SK-N-SH (cell line): ENCODE results near the gene IL17RE. TPM values are rescaled to one million over a fixed set of nuclear protein-coding genes. Genes with fewer than 3 reads are reported as not detected.

ENCODE experiments used
- CTCF ChIA-PET: fragments of 300-600, 350-600 bp; formaldehyde crosslinking; extraction: SDS; loops from one replicate; lab custom pipeline; 2021; lab: Yijun Ruan, JAX
- POLR2A ChIA-PET: fragments of 350-600 bp; sonication (Branson Sonifier 250); formaldehyde crosslinking; extraction: SDS; loops from one replicate; lab custom pipeline; 2020; ENCODE audit warnings: antibody characterized with exemption, inconsistent platforms; lab: Yijun Ruan, JAX
- DNase-seq: peaks from one replicate; pipeline ENCODE4 v3.0.0; 2012
- H2AFZ ChIP-seq: fragments of 200-600 bp; sonication (generic); 2 replicates; pipeline ENCODE4 v1.8.1; 2016; ENCODE audit warnings: antibody characterized with exemption, mild to moderate bottlenecking, low read depth
- H3F3A ChIP-seq: fragments of 200-600 bp; sonication (generic); replicated peaks from 2 replicates; pipeline ENCODE3; 2016; ENCODE audit warnings: antibody characterized with exemption, mild to moderate bottlenecking; ENCODE audit not compliant: insufficient read depth
- H3K27ac ChIP-seq, 2 experiments: fragments of 200-500 bp in 1 of 2; fragments of 200-600 bp in 1 of 2; sonication (Bioruptor generic) in 1 of 2; sonication (generic), shearing (Covaris generic) in 1 of 2; 2 replicates each; pipeline versions ENCODE4 v1.5.1 to v1.6.1; 2014 to 2016; ENCODE audit warnings: low read depth in 2 of 2, inconsistent platforms in 1 of 2, low read length in 1 of 2, mild to moderate bottlenecking in 1 of 2, mixed read lengths in 1 of 2
- H3K27me3 ChIP-seq: fragments of 200-600 bp; sonication (generic), shearing (Covaris generic); 2 replicates; pipeline ENCODE4 v1.6.1; 2016; ENCODE audit warnings: mixed run types; ENCODE audit not compliant: insufficient read depth
- H3K36me3 ChIP-seq, 2 experiments: fragments of 200-500 bp in 1 of 2; fragments of 200-600 bp in 1 of 2; sonication (Bioruptor generic) in 1 of 2; sonication (generic) in 1 of 2; replicated peaks in 1 of 2; 2 replicates each; pipeline versions ENCODE3 to v1.5.1; 2014 to 2016; ENCODE audit warnings: low read length in 1 of 2, mild to moderate bottlenecking in 1 of 2; ENCODE audit not compliant: insufficient read depth in 2 of 2, control insufficient read depth in 1 of 2
- H3K4me1 ChIP-seq, 2 experiments: fragments of 200-500 bp in 1 of 2; fragments of 200-600 bp in 1 of 2; sonication (Bioruptor generic) in 1 of 2; sonication (generic), shearing (Covaris generic) in 1 of 2; 2 replicates each; pipeline versions ENCODE4 v1.5.1 to v1.6.1; 2014 to 2016; ENCODE audit warnings: low read depth in 1 of 2, low read length in 1 of 2, mixed run types in 1 of 2; ENCODE audit not compliant: insufficient read depth in 2 of 2, control insufficient read depth in 1 of 2
- H3K4me2 ChIP-seq: fragments of 200-600 bp; sonication (generic), shearing (Covaris generic); 2 replicates; pipeline ENCODE4 v1.6.1; 2017; ENCODE audit warnings: mixed run types
- H3K4me3 ChIP-seq, 2 experiments: fragments of 200-500 bp in 1 of 2; fragments of 200-600 bp in 1 of 2; sonication (Bioruptor generic) in 1 of 2; sonication (generic), shearing (Covaris generic) in 1 of 2; 2 replicates each; pipeline versions ENCODE4 v1.5.1 to v1.8.1; 2014 to 2016; ENCODE audit warnings: low read depth in 2 of 2, inconsistent platforms in 1 of 2, low read length in 1 of 2, mild to moderate bottlenecking in 1 of 2, mixed read lengths in 1 of 2, moderate library complexity in 1 of 2
- H3K79me2 ChIP-seq: fragments of 200-600 bp; sonication (generic); 2 replicates; pipeline ENCODE4 v1.8.1; 2017; ENCODE audit warnings: mild to moderate bottlenecking; ENCODE audit not compliant: insufficient read depth
- H3K9ac ChIP-seq: fragments of 200-600 bp; sonication (generic); 2 replicates; pipeline ENCODE4 v1.6.1; 2017; ENCODE audit warnings: mixed run types
- H3K9me2 ChIP-seq: fragments of 200-600 bp; sonication (generic); 2 replicates; pipeline ENCODE4 v1.6.1; 2017; ENCODE audit warnings: mixed run types
- H3K9me3 ChIP-seq: fragments of 200-600 bp; sonication (generic); 2 replicates; pipeline ENCODE4 v1.6.1; 2017; ENCODE audit warnings: mixed run types, mild to moderate bottlenecking, moderate library complexity
- H4K20me1 ChIP-seq: fragments of 200-600 bp; sonication (generic); 2 replicates; pipeline ENCODE4 v1.6.1; 2017; ENCODE audit warnings: mild to moderate bottlenecking, mixed run types; ENCODE audit not compliant: insufficient read depth
- EZH2phosphoT487 ChIP-seq: fragments of 200-600 bp; sonication (generic); IDR thresholded peaks from 2 replicates; pipeline ENCODE4 v1.6.1; 2017; ENCODE audit warnings: low read depth, mixed run types, mild to moderate bottlenecking, antibody characterized with exemption, moderate library complexity, borderline replicate concordance
- FOXJ3 ChIP-seq: sonication (generic); formaldehyde crosslinking; IDR thresholded peaks from 2 replicates; pipeline ENCODE4 v1.5.1; 2020; ENCODE audit warnings: mild to moderate bottlenecking, missing genetic modification reagents
- GABPA ChIP-seq: IDR thresholded peaks from 2 replicates; pipeline ENCODE4 v1.4.0; 2012; ENCODE audit warnings: low read depth, mild to moderate bottlenecking
- POLR2AphosphoS5 ChIP-seq: IDR thresholded peaks from 2 replicates; pipeline ENCODE4 v1.6.1; 2012; ENCODE audit warnings: low read depth, low read length
- SMC3 ChIP-seq: IDR thresholded peaks from 2 replicates; pipeline ENCODE4 v1.6.1; 2012; ENCODE audit warnings: low read depth, low read length, improper control_type of control experiment
- TAF1 ChIP-seq: IDR thresholded peaks from 2 replicates; pipeline ENCODE4 v1.6.1; 2012; ENCODE audit warnings: low read depth, mild to moderate bottlenecking, low read length, moderate library complexity, borderline replicate concordance
- WGBS: methylation state at CpG from one replicate; pipeline ENCODE4 v1.1.6; 2017; ENCODE audit warnings: low lambda C conversion rate; 5-methylcytosine and 5-hydroxymethylcytosine counted together
- polyA plus RNA-seq, 3 experiments: library from polyadenylated mRNA; depleted of rRNA; stranded (reverse); fragments of >200 nt; gene quantifications; 2 replicates each; pipeline ENCODE4 v1.2.3, GENCODE V29; 2012
- TF ChIP-seq, protein P1 (sequence below): fragments of 200-600 bp; sonication (generic); IDR thresholded peaks from 2 replicates; pipeline ENCODE4 v1.6.1; 2017; ENCODE audit warnings: antibody characterized with exemption, mild to moderate bottlenecking, moderate library complexity

IL17RE gene
- polyA plus RNA-seq, 1 of the 3 experiments (the other 2 are of a cell fraction): 0.95 TPM

DNA sequence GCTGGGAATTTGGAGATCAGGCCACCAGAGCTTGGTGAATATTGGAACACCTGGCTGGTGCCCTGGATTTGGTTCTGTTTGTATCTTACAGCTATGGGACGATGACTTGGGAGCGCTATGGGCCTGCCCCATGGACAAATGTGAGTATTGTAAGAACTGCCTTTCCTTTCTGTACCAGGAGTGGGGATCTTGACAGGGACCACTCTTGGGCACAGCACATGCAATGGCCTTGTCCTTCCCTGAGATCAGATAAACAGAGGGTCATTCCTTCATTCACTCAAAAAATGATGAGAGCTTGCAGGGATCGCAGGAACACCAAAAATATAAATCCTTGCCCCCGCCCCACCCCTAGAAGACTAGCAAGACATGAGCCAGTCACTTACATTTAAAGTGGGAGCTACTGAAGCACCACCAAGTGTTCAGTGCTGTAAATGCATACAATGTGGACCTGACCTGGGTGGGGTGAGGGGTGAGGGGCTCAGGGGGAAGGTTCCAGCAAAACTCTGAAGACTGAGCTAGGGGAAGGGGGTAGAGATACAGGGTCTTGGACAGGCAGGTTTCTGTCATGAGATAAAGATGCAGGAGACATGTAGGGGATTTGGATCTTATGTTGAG, 28.3 kb downstream of the IL17RE start:
- Histone ChIP-seq H2AFZ (no peak overlapping the region), H3K27me3 (no peaks in the 10 kb centered on the region), H4K20me1 (no peaks in the 10 kb centered on the region), H3K27ac (no peak overlapping the region), H3K4me2 (no peak overlapping the region), H3K9ac (no peak overlapping the region), H3K4me3 (no peak overlapping the region), H3K36me3 (peaks cover 0 to 11% of the 10 kb centered on the region in 2 experiments), H3K9me3 (no peaks in the 10 kb centered on the region), H3K9me2 (no peaks in the 10 kb centered on the region), H3F3A (peaks cover 9% of the 10 kb centered on the region), H3K4me1 (peaks cover 12 to 16% of the 10 kb centered on the region in 2 experiments), H3K79me2 (peaks cover 19% of the 10 kb centered on the region; the same call in 1 of the 2 replicates)
- WGBS: 94% methylated on average over 4 of the region's 4 CpGs
- ChIA-PET CTCF (interaction anchor here (0.8 to 5.5 kb wide), 12 partner anchors 10 to 578 kb away, joined by 3 to 38 read pairs (median 4); partner anchors contain the start of genes IL17RC, RPUSD3 and TTLL3), POLR2A (interaction anchor here (1.1 to 1.3 kb wide), 2 partner anchors 15 to 28 kb away, joined by 3 read pairs; partner anchors contain the start of gene IL17RE)
- peak; percentile 63 for DNase-seq
- TF ChIP-seq, protein P1, sequence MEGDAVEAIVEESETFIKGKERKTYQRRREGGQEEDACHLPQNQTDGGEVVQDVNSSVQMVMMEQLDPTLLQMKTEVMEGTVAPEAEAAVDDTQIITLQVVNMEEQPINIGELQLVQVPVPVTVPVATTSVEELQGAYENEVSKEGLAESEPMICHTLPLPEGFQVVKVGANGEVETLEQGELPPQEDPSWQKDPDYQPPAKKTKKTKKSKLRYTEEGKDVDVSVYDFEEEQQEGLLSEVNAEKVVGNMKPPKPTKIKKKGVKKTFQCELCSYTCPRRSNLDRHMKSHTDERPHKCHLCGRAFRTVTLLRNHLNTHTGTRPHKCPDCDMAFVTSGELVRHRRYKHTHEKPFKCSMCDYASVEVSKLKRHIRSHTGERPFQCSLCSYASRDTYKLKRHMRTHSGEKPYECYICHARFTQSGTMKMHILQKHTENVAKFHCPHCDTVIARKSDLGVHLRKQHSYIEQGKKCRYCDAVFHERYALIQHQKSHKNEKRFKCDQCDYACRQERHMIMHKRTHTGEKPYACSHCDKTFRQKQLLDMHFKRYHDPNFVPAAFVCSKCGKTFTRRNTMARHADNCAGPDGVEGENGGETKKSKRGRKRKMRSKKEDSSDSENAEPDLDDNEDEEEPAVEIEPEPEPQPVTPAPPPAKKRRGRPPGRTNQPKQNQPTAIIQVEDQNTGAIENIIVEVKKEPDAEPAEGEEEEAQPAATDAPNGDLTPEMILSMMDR: peak; percentile 24
- TF ChIP-seq POLR2AphosphoS5: no peak
- TF ChIP-seq SMC3: 0 out of 2 replicates have a peak, but pooled peaks have one; percentile 8

DNA sequence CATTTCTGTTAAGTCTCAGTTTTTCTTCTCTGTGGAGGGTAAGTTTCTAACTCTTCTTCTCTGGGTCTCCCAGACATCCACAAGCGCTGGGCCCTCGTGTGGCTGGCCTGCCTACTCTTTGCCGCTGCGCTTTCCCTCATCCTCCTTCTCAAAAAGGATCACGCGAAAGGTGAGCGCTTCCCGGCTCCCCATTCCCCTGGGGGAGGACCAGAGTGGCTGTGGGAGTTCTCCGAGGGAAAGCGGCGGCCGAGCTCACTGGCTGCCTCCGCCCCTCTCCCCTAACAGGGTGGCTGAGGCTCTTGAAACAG, 29.8 kb downstream of the IL17RE start:
- ChIA-PET POLR2A (interaction anchor here (0.6 to 3.8 kb wide), 13 partner anchors 9 to 425 kb away, joined by 3 to 58 read pairs (median 4); partner anchors contain the start of genes EMC3, FANCD2, JAGN1 and PRRT3), CTCF (interaction anchor here (0.7 to 5.5 kb wide), 23 partner anchors 9 to 390 kb away, joined by 3 to 38 read pairs (median 4); partner anchors contain the start of genes ARPC4, CIDEC, FANCD2 and IL17RC)
- peak overlapping the region; percentile 93 for H2AFZ ChIP-seq
- peak overlapping the region; percentile 75 to 83 for H3K4me3 ChIP-seq
- H3K27me3 ChIP-seq: no peaks in the 10 kb centered on the region
- DNase-seq: no peak
- peaks cover 6 to 19% of the 10 kb centered on the region in 2 experiments for H3K36me3 ChIP-seq
- no peaks in the 10 kb centered on the region for H3K9me3 ChIP-seq
- no peaks in the 10 kb centered on the region for H4K20me1 ChIP-seq
- H3K9ac ChIP-seq: peak overlapping the region; percentile 83
- no peaks in the 10 kb centered on the region for H3K9me2 ChIP-seq
- H3K4me2 ChIP-seq: peak overlapping the region; percentile 92
- TF ChIP-seq TAF1 (no peak), FOXJ3 (CRISPR knock-in tag) (0 out of 2 replicates have a peak, but pooled peaks have one; percentile 28), EZH2phosphoT487 (no peak), GABPA (peak; percentile 42; the same call in 1 of the 2 replicates)
- peaks cover 20% of the 10 kb centered on the region; the same call in 1 of the 2 replicates for H3K79me2 ChIP-seq
- WGBS: 20% methylated on average over 13 of the region's 13 CpGs
- peak overlapping the region; percentile 88 to 91 for H3K27ac ChIP-seq
- H3K4me1 ChIP-seq: peaks cover 12 to 19% of the 10 kb centered on the region in 2 experiments
- peaks cover 9% of the 10 kb centered on the region for H3F3A ChIP-seq
